ENCODE results near the gene RFX7. TPM values are rescaled to one million over a fixed set of nuclear protein-coding genes. Genes with fewer than 3 reads are reported as not detected.

The RFX7 gene
- total and polyA plus RNA-seq, 2 of the 8 experiments (the other 6 are each of a cell fraction or from before 2014, with no cell fraction given), result 10.4 to 40.9 TPM

DNA sequence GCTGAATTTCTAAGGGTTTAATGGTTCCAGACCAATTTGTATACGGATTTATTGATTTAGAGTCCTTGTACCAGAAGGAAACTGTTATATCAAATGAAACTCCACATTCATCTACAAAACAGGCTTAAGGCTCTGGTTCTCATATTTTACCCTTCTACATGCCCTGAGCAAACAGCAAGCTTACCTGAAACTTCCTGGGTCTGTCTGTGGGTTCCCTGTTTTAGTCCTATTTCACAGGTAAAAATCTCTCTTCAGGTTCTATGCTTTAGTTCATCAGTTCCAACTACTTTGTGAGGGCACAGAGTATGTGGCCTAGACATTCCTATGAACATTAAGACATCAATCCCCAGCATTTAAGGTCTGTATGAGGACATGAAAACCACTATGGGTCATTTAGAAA, 57.7 kb downstream of the RFX7 start:
- H3K36me3 ChIP-seq (ENCODE audit: control insufficient read depth in 2 of 4, insufficient read depth in 4 of 4, low read length in 3 of 4), result no peaks in the 10 kb centered on the region; a peak in 1 of 8 replicates
- POLR2A ChIA-PET (ENCODE audit: partially characterized antibody), result interaction anchor here (0.9 to 1.1 kb wide), 2 partner anchors 13 to 37 kb away, joined by 3 read pairs; no protein-coding TSS in a partner anchor
- H3K27me3 ChIP-seq (replicated peaks in 1 of 4; ENCODE audit: control insufficient read depth in 3 of 4, extremely low read depth in 1 of 4, insufficient read depth in 3 of 4, low read length in 3 of 4), result no peaks in the 10 kb centered on the region
- H3K14ac ChIP-seq (ENCODE audit: insufficient read length), result no peak overlapping the region
- no peak overlapping the region for H2BK5ac ChIP-seq (ENCODE audit: low read depth, low read length)
- no peaks in the 10 kb centered on the region for H3K9me3 ChIP-seq (ENCODE audit: insufficient read depth in 2 of 2, low read depth in 1 of 2, low read length in 1 of 2)
- H3K9ac ChIP-seq (replicated peaks in 1 of 4; ENCODE audit: extremely low read depth in 1 of 4, low read depth in 3 of 4, low read length in 3 of 4), result no peak overlapping the region
- H2AK5ac ChIP-seq (ENCODE audit: low read depth, low read length), result no peak overlapping the region
- DNase-seq (ENCODE audit: low read depth in 1 of 2, low spot score in 2 of 2) (no peak), FAIRE-seq (no peak)
- no peak overlapping the region for H2BK15ac ChIP-seq (ENCODE audit: low read length)
- H3K79me2 ChIP-seq (ENCODE audit: control insufficient read depth in 1 of 2, insufficient read depth in 2 of 2, low read length in 2 of 2), result peaks cover 0 to 93% of the 10 kb centered on the region in 2 experiments; a peak in 3 of 4 replicates
- H3K23me2 ChIP-seq (ENCODE audit: low read depth, low read length), result no peaks in the 10 kb centered on the region
- no peak overlapping the region for H2BK120ac ChIP-seq (replicated peaks; ENCODE audit: low read depth, low read length)
- CTCF ChIA-PET (ENCODE audit: partially characterized antibody), result interaction anchor here (1.2 kb wide), 1 partner anchor 7 kb away, joined by 3 read pairs; no protein-coding TSS in a partner anchor
- no peak overlapping the region for H2BK12ac ChIP-seq (ENCODE audit: low read depth, low read length)
- H3K56ac ChIP-seq (replicated peaks; ENCODE audit: insufficient read length, low read depth, low read length), result no peak overlapping the region
- no peak overlapping the region for H3K4me2 ChIP-seq (ENCODE audit: insufficient read depth in 1 of 2, low read depth in 2 of 2, low read length in 2 of 2)
- H3K4me1 ChIP-seq (replicated peaks in 1 of 4; ENCODE audit: control insufficient read depth in 3 of 4, insufficient read depth in 4 of 4, low read length in 3 of 4), result no peaks in the 10 kb centered on the region
- no peak overlapping the region for H2BK20ac ChIP-seq (ENCODE audit: low read length)
- no peak overlapping the region for H3K27ac ChIP-seq (ENCODE audit: low read depth, low read length)
- no peak overlapping the region for H3K4me3 ChIP-seq (ENCODE audit: extremely low read depth in 1 of 4, insufficient read depth in 2 of 4, low read depth in 3 of 4, low read length in 4 of 4)
- no peak overlapping the region for H4K5ac ChIP-seq (ENCODE audit: insufficient read length, low read depth, low read length)
- peaks cover 2% of the 10 kb centered on the region; the same call in 1 of the 2 replicates for H3K79me1 ChIP-seq (ENCODE audit: low read depth, low read length)
- no peak overlapping the region for H3K23ac ChIP-seq (ENCODE audit: insufficient read length)
- peaks cover 5% of the 10 kb centered on the region in 2 experiments for H4K20me1 ChIP-seq (replicated peaks in 1 of 2; ENCODE audit: control insufficient read depth in 1 of 2, insufficient read depth in 2 of 2, low read length in 2 of 2)
- H3K18ac ChIP-seq (ENCODE audit: extremely low read depth, low read length), result no peak overlapping the region
- no peak overlapping the region for H4K8ac ChIP-seq (ENCODE audit: extremely low read depth, insufficient read depth, low read length)
- 78% methylated on average over 1 of the region's 1 CpG; no CpG with 5 or more reads in 1 of the 2 experiments for WGBS, 2 experiments (ENCODE audit: extremely low coverage in 1 of 2, insufficient coverage in 1 of 2, insufficient read length in 1 of 2, insufficient replicate concordance in 2 of 2, low coverage in 1 of 2, low lambda C conversion rate in 2 of 2, missing lambda C conversion rate in 1 of 2)
- no peak overlapping the region for H2AFZ ChIP-seq (ENCODE audit: low read length)
- H4K91ac ChIP-seq (replicated peaks; ENCODE audit: insufficient read length, low read length), result no peak overlapping the region
- no peak overlapping the region for H3K4ac ChIP-seq (replicated peaks; ENCODE audit: insufficient read length, low read depth, low read length)
- TF ChIP-seq EP300 (IDR thresholded peaks at IDR 0.05; ENCODE audit: borderline replicate concordance in 1 of 2, low read depth in 2 of 2, low read length in 2 of 2), result no peak
- TF ChIP-seq CEBPB (IDR thresholded peaks at IDR 0.05; ENCODE audit: low read depth, low read length), result no peak
- TF ChIP-seq SRF (IDR thresholded peaks at IDR 0.05; ENCODE audit: low read depth, low read length), result no peak
- TF ChIP-seq, protein P1, sequence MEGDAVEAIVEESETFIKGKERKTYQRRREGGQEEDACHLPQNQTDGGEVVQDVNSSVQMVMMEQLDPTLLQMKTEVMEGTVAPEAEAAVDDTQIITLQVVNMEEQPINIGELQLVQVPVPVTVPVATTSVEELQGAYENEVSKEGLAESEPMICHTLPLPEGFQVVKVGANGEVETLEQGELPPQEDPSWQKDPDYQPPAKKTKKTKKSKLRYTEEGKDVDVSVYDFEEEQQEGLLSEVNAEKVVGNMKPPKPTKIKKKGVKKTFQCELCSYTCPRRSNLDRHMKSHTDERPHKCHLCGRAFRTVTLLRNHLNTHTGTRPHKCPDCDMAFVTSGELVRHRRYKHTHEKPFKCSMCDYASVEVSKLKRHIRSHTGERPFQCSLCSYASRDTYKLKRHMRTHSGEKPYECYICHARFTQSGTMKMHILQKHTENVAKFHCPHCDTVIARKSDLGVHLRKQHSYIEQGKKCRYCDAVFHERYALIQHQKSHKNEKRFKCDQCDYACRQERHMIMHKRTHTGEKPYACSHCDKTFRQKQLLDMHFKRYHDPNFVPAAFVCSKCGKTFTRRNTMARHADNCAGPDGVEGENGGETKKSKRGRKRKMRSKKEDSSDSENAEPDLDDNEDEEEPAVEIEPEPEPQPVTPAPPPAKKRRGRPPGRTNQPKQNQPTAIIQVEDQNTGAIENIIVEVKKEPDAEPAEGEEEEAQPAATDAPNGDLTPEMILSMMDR (IDR thresholded peaks at IDR 0.05; ENCODE audit: control extremely low read depth in 1 of 3, insufficient read depth in 1 of 3, low read depth in 1 of 3, low read length in 3 of 3), result no peak
- no peak for TF ChIP-seq EZH2 (IDR thresholded peaks at IDR 0.05; ENCODE audit: low read depth, low read length, severe bottlenecking)
- TF ChIP-seq BCL11A (IDR thresholded peaks at IDR 0.05; ENCODE audit: low read depth in 2 of 2, low read length in 2 of 2), result no peak
- TF ChIP-seq SP4 (IDR thresholded peaks at IDR 0.05; ENCODE audit: low read length), result no peak
- no peak for TF ChIP-seq CHD1 (IDR thresholded peaks at IDR 0.05; ENCODE audit: low read depth, low read length)
- no peak for TF ChIP-seq ASH2L (IDR thresholded peaks at IDR 0.05; ENCODE audit: low read length)
- TF ChIP-seq JUN (IDR thresholded peaks at IDR 0.05; ENCODE audit: low read depth, low read length), result no peak
- no peak for TF ChIP-seq GABPA (IDR thresholded peaks at IDR 0.05; ENCODE audit: borderline replicate concordance, insufficient read depth, low read length)

All from H1 (cell line).